GM12874 (cell line): ENCODE data around the gene ADPRS.

Experiments used
- TF ChIP-seq, protein P1 (sequence below): IDR thresholded peaks from 2 replicates; pipeline ENCODE4 v1.5.1; 2011; ENCODE audit warnings: low read depth, mild to moderate bottlenecking, control low read depth, low read length, moderate library complexity; ENCODE audit not compliant: insufficient read depth

ADPRS gene

GRCh38 chr1:36111151-36111550 lies 22.5 kb downstream of the ADPRS start:
- TF ChIP-seq, protein P1, sequence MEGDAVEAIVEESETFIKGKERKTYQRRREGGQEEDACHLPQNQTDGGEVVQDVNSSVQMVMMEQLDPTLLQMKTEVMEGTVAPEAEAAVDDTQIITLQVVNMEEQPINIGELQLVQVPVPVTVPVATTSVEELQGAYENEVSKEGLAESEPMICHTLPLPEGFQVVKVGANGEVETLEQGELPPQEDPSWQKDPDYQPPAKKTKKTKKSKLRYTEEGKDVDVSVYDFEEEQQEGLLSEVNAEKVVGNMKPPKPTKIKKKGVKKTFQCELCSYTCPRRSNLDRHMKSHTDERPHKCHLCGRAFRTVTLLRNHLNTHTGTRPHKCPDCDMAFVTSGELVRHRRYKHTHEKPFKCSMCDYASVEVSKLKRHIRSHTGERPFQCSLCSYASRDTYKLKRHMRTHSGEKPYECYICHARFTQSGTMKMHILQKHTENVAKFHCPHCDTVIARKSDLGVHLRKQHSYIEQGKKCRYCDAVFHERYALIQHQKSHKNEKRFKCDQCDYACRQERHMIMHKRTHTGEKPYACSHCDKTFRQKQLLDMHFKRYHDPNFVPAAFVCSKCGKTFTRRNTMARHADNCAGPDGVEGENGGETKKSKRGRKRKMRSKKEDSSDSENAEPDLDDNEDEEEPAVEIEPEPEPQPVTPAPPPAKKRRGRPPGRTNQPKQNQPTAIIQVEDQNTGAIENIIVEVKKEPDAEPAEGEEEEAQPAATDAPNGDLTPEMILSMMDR: no peak

GRCh38 chr1:36112823-36113222 lies 24.1 kb downstream of the ADPRS start:
- TF ChIP-seq, protein P1: no peak

DNA sequence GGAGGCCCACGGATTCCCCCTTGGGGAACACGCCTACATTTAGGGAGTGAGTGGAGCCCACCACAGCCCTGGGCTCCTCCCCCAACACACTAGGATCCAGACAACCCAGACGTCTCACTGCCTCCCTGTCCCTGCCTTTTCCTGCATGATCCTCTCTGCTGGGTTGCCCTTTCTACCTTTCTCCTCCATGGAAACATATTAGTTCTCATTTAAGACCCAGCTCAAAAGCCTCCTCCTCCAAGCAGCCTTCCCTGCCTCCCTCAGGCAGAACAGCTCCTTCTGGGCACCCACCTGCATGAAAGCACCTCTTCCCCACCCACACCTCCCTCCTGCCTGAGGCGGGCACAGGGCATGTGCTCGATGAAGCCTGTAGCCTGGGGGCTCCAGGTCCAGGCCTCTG lies 25.7 kb downstream of the ADPRS start:
- TF ChIP-seq, protein P1: no peak

DNA sequence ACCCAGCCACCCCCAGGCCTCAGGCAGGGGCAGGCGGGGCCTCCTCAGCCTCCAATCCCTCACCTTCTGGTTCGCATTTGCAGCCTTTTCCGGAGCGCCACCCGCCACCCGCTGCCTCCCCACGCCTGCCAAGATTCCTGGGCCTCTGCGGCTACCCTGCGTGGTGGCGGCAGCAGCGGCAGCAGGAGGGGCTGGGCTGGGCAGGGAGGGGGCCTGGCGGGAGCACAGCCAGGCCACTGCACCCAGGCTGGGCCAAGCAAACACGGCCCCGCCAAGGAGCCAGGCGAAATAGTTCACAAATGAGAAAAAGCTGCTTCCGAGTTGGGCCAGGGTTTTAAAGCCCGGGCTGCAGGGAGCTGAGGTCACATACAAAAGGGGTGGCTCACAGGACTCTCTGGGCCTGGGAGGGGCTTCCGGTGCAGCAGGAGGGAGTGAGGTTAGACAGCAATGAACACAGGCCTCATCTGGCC lies 26.5 kb downstream of the ADPRS start:
- TF ChIP-seq, protein P1: no peak

GRCh38 chr1:36115931-36116330 lies 27.2 kb downstream of the ADPRS start:
- TF ChIP-seq, protein P1: no peak

DNA sequence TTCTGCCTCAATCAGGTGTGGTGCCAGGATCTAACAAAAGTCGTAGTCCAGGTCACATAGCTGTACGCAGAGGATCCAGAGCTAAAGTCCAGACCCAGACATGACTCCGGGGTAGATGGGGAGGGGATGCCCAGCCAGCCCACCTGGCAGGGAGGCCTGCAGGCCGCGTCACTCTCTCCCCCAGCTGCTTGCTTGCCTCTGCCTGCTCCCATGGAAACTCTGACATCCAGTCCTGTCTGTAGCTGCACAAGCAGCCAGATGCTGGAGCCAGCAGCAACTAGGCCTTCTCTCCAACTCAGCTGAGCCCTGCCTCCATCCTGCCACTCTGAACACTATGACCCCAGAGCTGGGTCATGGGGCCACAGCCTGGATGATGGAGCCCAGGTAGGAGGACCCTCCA lies 28.2 kb downstream of the ADPRS start:
- TF ChIP-seq, protein P1: no peak

DNA sequence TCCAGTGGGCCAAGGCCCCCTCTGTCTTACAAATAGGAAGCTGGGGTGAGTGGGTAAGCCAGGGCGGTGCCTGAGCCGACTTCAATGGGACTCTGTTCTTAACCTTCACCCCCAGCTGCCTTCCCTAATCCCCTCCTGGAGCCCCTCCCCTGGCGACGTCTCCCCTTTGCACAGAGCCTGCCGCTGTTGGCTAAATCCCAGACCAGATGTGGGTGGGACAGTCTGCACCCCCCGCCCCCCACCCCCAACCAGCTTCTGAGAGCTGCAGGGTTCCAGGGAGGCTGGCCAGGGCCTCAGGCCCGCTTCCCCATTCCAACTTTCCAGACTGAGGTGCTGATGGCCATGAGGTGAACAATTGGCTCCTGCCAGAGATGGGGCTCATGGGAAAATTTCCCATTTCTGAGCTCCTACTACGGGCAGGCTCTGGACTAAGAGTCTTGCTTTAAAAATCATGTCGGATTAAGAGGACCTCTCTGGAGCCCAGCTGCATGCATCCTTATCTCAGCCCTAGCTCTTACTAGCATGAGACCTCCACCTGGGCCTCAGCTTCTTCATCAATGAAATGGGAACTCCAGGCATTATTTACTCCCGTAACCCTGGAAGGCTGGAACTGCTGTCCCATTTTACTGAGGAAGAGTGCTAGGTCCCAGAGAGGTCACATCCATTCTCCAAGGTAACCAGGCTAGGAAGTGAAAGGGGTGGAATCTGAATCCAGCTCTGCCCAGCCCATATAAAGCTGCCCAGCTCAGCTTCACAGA lies 29.9 kb downstream of the ADPRS start:
- TF ChIP-seq, protein P1: no peak
